GM19193 (cell line): ENCODE data around the gene ZNF319.

ENCODE experiments used
- POLR2A ChIP-seq: IDR thresholded peaks from 4 replicates; pipeline ENCODE4 v1.6.1; 2011; ENCODE audit not compliant: insufficient read depth, insufficient read length; ENCODE audit errors: extremely low read depth

The ZNF319 gene

DNA sequence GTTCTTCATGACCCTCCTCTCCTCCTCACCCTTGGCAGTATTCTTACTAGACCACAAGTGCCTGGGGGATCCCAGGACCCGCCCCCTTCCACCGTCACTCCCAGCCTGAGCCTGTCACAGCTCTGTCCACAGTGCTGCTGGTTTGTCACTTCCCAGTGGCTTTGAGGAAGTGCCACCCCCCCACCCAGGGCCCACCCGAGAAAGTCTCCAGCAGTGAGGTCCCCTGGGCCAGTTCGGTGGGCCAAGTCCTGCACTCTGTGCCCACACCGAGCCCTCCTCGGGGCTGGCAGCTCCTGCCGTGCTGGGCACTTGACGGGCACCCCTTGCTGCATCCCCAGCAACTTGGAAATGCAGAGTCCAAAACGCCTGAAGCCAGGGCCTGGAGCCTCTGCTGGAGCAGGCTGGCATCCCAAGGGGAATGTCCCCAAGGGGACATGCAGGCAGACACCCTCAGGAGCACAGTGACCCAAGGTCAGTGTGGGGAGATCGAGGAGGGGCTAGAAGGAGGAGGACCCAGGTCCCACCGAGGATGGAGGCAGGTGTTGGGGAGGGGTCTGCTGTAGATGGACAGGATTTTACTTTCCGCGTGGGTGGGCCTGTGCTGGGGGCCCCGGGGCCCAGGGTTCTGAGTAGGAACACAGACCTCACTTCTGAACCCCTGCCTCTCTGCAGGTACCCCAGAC lies 40.6 kb upstream of the ZNF319 start:
- TF ChIP-seq POLR2A, result no peak

DNA sequence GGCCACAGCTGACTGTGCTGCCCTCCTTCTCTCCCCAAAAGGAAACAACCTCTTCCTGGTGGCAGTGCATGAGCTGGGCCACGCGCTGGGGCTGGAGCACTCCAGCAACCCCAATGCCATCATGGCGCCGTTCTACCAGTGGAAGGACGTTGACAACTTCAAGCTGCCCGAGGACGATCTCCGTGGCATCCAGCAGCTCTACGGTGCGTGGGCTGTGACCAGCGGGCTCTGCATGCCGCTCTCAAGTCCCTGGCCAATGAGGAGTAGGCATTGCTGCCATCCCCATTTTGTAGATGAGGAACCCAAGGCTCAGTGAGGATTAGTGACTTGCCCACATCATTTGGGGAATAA lies 40.0 kb upstream of the ZNF319 start:
- no peak for TF ChIP-seq POLR2A

DNA sequence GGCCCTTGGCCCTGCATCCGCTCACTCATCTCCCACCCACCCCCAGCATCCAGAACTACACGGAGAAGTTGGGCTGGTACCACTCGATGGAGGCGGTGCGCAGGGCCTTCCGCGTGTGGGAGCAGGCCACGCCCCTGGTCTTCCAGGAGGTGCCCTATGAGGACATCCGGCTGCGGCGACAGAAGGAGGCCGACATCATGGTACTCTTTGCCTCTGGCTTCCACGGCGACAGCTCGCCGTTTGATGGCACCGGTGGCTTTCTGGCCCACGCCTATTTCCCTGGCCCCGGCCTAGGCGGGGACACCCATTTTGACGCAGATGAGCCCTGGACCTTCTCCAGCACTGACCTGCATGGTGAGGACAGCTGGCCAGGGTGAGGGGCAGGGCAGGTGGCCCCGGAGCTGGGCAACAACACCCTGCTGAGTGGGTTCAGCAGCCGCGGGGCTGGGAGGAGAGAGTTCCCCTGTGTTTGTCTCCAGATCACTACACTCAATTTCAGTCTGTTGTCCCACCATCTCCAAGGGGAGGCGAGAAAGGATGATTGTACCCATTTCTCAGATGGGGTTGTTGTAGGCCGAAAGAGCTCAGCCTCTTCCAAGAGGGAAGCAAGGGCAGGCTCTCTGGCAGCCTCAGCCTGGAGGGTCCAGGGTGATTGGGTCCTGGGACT lies 39.5 kb upstream of the ZNF319 start:
- no peak for TF ChIP-seq POLR2A

DNA sequence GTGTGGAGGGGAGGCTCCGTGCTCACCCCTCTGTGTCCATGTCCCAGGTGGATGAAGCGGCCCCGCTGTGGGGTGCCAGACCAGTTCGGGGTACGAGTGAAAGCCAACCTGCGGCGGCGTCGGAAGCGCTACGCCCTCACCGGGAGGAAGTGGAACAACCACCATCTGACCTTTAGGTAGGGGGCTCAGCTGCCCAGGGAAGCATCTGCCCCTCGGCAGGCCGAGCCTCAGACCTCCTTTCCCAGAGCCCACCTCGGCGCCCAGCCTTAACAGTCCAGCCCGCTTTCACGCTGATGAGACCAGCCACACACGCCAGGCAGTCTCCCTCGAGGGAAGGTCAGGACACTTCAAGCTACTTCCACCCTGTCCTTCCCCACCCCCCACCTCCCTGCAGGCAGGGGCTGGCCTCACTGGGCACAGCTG lies 37.8 kb upstream of the ZNF319 start:
- TF ChIP-seq POLR2A, result no peak

DNA sequence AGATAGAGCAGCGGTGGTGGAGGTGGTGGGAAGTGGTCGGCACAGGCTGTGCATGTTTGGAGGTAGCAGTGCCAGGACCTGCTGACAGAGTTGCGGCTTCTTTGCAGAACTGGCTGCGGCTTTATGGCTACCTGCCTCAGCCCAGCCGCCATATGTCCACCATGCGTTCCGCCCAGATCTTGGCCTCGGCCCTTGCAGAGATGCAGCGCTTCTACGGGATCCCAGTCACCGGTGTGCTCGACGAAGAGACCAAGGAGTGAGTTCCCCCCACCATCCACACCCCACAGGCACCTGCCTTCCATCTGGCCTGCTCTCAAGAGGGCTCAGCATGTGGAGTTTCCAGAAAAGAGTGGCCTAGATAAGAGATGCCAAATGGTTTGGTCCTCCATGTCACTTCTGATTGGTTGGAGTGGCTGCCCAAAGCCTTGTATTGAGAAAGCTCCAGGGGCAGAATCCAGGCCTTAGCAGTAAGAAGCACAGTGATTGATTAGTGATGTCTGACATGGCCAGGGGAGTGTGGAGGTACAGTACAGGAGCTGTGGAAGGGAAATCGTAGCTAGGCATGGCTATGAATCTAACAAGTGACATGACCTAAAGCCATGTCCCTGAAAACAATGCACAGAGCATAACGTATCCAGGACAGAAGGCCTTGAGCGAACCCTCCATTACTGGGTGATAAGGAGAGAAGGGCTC lies 37.0 kb upstream of the ZNF319 start:
- TF ChIP-seq POLR2A, result no peak

DNA sequence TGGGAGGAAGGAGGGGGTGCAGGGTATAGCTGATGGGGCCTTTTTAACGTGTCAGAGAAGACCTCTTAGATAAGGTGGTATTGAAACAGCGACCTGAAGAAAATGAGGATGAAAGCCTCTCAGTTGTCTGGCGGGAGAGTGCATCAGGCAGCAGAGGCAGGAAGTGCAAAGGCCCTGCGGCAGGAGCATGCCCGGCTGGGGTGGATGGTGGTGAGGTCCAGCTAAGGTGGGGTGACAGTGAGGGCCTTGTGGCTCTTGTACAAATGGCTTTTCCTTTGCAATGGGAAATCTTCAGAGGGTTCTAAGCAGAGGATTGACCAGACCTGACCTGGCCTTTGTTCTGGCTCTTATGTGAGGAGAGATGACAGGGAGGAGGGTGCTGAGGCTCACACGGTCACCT lies 36.5 kb upstream of the ZNF319 start:
- TF ChIP-seq POLR2A, result no peak

DNA sequence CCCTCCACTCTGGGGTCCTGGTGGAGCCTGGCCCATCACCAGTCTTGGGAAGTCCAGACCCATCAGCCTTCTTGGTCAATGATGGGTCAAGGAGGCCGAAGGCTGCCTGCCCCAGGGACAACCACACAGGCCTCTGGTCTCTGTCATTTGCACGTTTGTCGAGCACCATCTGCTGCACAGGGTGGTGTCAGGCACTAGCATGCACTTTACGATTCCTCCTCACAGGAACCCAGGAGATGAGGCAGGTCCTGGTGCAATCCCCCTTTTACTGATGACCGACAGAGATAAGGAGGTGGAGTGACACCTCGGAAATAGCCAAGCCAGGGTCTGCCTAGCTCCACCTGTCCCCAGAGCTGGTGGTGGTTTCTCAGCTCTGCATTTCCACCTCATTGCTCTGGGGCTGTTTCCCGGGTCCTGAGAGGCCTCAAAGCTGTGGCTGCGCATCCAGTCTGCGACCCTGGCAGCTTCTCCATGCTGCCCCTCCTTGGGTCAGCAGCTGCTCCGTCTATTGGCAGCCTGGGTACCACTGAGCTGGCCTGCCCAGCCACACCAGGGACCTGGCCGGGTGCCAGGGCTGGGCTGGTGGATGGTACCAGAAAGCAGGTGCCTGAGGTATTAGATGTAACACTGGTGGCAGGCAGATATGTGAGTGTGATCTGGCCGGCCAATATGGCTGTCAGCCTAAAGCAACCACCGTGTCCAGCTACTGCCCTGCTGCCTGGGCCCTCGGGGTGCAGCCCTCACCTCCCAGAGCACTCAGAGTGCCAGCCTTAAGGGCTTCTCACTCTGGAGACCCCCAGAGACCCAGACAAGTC lies 35.1 kb upstream of the ZNF319 start:
- TF ChIP-seq POLR2A, result no peak

DNA sequence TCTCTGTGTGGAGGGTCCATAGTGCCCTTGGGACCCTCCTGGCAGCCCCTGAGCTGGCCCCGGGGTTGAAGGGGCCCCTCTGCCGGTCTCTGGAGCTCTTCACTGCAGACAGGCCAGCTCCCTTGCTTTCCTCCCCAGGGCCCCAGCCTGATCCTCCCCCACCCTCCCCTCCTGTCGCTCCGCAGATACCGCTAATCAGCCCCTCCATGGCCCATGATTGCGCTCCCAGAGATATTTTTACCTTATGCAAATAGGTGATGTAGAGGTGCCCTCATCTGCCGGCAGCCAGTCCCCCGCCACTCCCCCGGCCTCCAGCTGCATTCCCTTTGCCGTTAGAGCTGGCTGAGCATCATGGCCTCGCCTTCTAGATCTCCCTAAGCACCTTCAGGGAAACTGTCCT lies 34.3 kb upstream of the ZNF319 start:
- TF ChIP-seq POLR2A, result no peak

DNA sequence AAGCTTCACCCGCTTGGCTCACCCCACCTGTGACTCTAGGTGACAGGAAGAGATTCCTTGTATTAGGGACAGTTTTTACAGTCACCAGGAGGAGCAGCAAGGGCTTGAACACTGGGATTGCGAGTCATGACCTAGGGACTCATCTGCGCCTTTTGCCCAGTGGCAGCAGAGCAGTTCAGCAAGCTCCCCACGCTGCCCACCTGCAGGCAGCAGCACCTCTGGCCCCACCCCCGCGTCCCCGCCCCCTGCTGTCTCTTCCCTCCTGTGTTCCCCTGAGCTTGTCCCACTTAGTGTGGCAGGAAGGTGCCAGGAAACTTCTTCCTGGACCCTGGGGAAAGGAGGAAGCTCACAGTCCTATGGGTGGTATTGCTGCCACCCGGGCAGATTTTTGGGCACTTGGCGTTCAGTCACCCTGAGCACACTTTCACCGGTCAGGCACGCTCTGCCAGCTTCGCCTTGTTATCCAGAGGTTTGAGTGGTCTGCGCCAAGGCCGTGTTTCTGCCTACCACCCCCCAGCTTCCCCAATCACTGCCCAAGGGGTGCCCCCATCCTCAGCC lies 33.7 kb upstream of the ZNF319 start:
- TF ChIP-seq POLR2A, result no peak

DNA sequence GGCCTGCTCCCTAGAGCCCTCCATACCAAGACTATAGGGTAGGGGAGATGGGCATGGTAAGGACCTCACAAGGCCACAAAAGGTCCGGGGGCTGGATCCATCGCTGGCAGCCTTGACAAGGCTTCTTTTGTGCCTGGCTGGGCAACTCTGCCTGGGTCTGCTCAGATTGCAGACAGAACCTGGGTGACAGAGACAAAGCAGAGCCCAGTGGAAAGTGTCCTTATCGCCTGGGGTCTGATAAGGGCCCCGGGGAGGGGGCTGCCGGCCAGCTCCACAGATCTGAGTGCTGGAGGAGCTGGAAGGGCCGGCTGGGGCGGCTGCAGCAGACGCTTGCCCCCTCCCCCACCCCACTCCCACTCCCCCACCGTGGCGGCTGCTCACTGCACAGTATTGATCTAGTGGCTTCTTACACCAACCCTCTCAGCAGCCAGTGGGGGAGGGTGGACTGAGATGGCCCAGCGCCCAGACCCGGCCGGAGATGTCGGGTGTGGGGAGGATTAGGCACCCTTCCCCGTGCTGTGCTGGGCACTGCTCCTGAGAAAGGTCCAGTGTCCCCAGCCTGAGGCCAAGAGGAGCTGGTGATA lies 32.3 kb upstream of the ZNF319 start:
- TF ChIP-seq POLR2A, result no peak

DNA sequence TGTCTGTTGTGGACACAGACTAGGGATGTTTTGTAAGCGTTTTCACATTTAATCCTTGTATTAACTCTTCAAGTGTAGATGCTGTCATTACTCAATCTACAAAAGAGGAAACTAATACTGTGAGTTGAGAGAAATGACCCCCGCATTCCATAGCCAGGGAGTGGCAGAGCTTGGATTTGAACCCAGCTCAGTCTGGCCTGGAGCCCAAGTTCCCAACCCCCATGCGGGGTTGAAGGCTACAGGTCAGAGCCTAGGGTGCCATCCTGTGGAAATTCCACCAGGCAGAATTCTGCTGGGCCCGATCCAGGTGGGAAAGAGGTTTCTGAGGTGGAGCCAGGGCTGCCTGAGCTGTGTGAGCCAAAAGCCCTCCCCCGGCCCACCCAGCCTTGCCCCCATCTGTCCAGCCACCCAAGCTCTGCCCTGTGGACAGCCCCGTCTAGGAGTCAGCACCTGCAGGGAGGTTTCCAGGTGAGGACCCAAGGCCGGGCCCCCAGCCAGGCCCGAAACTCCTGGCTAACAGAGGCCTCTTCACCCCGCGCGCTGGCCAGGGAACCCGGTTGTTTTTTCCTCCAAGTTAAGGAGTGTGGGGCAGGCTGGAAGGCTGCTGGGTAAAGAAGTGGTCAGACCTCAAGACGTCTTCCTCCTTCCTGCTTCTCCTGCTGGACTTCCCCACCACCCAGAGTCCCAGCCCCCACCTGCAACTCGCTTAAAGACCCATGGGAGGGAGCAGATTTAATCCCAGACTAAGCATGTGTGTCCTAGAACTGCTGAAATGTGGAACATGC lies 30.7 kb upstream of the ZNF319 start:
- TF ChIP-seq POLR2A, result no peak

DNA sequence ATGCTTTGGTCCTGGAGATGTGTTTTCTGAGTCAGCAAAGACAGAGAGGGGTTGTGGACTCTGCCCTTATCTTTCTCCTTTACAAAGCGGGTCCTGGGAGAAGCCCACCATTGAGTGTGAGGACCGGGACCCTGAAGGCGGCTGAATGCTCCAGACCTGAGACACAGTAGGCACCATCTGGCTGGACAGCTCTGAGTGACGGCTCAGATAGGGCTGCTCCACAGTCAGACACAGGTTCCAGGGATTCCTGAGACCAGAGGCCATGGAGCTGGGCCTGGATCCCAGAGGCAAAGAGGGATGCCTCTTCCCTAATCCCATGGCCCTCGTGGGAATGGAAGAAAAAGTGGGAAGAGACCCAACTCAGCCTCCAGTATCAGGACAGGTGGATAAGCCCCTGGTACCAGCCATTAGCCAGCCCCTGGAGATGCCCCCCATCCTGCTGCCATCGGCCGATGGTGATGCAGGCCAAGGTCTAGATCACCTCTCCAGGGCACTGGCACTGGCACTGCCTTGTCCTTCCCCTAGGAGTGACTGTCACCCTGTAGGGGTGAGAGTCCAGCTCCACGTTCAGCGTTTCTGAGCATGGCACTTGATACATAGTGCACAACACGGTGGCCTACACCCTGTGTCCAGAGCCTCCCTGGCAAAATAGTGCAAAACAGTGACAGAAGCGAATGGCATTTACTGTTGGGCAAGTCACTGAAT lies 29.8 kb upstream of the ZNF319 start:
- TF ChIP-seq POLR2A, result no peak

DNA sequence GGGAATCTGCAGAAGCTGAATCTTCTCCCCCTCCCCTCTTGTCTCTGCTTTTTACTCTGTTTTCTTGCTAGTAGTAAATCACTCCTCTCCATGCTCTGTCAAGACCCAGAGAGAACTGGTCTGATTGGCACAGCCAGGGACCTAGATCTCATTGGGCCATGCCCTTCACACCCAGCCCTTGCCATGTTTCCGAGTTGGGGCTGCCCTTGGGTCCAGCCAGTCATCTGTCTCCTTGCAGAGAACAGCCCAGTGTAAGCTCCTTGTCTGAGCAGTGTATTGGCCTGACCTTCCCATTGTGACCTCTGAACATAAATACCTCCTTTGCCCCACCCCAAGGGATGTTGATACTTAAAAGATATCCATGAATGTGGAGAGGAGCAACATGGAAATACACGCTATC lies 28.9 kb upstream of the ZNF319 start:
- TF ChIP-seq POLR2A, result no peak
